D721Med (cell line): ENCODE data around the gene DDX46.

Experiments
- DNase-seq: peaks from one replicate; pipeline ENCODE4 v3.0.0; 2011; ENCODE audit warnings: low spot score; ENCODE audit not compliant: insufficient read length
- FAIRE-seq: peaks from 2 replicates; lab custom pipeline; 2011; peaks lifted over from hg19 to GRCh38; lab: Jason Lieb, UNC
- CTCF ChIP-seq: IDR thresholded peaks from 2 replicates; pipeline ENCODE4 v1.5.1; 2012; ENCODE audit warnings: mild to moderate bottlenecking, control low read depth; ENCODE audit not compliant: insufficient read depth; ENCODE audit errors: missing control alignments

Gene DDX46

GRCh38 chr5:134736173-134736812 is 22.3 kb upstream of the DDX46 start:
- no peak for TF ChIP-seq CTCF
- FAIRE-seq (no peak), DNase-seq (no peak)

GRCh38 chr5:134738133-134738962 is 20.2 kb upstream of the DDX46 start, which contains the start of gene CAMLG:
CAMLG (plus strand) TSS chr5:134738548; CDS start chr5:134738621, 73 bp downstream.
- TF ChIP-seq CTCF: peak; percentile 72
- no peak for FAIRE-seq
- DNase-seq: peak; percentile 64

DNA sequence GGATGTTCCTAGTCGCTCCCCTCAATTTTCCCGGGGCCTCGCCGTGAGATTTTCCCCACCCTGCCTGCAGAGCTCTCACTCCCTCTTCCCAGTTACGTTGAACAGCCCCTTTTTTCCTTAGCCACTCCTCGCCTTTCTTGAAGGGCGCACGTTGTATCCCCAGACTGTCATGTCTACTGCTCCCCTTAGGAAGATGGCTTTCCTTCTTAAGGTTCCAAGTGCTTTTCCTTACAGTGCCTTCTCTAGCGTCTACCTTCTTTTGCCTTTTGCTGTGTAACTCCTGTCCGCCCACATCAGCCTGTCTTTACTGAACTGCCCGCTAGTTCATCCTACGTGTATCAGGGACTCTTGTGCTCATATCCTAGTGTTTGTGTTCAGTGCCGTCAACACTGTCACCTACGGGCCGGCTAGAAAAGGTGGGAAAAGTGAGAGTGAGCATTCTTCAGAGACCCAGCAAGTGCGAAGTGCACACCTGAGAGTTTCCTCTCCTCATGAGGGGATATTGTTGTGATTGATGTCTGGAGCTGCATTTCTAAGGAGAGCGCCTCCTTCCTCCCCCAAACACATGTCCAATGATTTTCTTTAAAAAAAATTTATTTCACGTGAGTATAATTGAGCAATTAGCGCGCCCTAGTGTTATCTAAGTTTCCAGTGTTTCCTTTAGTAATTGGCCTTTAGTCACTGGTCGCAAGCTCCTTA is 19.5 kb upstream of the DDX46 start:
- peak; percentile 37 for TF ChIP-seq CTCF
- FAIRE-seq (no peak), DNase-seq (no peak)

DNA sequence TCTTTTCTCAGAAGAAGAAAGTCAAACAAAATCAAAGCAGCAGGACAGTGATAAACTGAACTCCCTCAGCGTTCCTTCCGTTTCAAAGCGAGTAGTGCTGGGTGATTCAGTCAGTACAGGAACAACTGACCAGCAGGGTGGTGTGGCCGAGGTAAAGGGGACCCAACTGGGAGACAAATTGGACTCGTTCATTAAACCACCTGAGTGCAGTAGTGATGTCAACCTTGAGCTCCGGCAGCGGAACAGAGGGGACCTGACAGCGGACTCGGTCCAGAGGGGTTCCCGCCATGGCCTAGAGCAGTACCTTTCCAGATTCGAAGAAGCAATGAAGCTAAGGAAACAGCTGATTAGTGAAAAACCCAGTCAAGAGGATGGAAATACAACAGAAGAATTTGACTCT is 17.5 kb upstream of the DDX46 start:
- no peak for TF ChIP-seq CTCF
- no peak for FAIRE-seq
- DNase-seq: no peak

DNA sequence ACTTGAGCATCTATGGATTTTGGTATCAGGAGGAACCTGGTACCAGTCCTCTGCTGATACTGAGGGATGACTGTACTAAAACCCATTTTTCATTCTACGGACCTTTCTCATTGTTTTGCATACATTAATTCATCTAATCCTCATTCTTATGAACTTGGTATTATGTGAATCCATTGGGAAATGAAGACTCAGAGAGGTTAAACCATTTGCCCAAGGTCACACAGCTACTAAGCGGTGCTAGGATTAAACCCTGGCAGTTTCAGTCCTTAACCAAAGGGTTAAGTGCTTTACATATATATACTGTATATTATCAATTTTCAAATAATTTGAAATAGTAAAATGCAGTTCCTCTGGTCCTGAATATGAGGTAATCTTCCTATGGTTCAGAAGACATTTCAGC is 16.4 kb upstream of the DDX46 start:
- no peak for DNase-seq
- no peak for FAIRE-seq
- TF ChIP-seq CTCF: no peak

GRCh38 chr5:134749415-134749814 is 9.2 kb upstream of the DDX46 start:
- FAIRE-seq: no peak
- no peak for TF ChIP-seq CTCF
- DNase-seq: no peak
